Measurements from ENCODE around the gene PDE3B.

The PDE3B gene

DNA sequence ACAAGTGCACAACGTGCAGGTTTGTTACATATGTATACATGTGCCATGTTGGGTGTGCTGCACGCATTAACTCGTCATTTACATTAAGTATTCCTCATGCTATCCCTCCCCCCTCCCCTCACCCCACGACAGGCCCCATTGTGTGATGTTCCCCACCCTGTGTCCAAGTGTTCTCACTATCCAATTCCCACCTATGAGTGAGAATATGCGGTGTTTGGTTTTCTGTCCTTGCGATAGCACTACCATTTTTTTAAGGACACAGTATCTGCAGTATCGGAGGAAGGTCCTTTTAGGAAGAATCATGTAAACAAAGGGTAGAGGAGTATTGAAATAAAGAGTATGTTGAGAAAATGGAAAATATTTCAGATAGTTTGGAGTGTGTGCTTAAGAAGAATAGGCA is 25.9 kb downstream of the PDE3B start:
- Mint-ChIP-seq H3K27me3 (ENCODE audit: low read depth, poor library complexity) (no peaks in the 10 kb centered on the region), H3K27ac (no peak overlapping the region), H3K4me3 (no peak overlapping the region), H3K4me1 (peaks cover 5% of the 10 kb centered on the region), H3K36me3 (ENCODE audit: low read depth) (peaks cover 18% of the 10 kb centered on the region), H3K9me3 (peaks cover 22% of the 10 kb centered on the region)
- no peak for DNase-seq
- TF ChIP-seq, protein P1, sequence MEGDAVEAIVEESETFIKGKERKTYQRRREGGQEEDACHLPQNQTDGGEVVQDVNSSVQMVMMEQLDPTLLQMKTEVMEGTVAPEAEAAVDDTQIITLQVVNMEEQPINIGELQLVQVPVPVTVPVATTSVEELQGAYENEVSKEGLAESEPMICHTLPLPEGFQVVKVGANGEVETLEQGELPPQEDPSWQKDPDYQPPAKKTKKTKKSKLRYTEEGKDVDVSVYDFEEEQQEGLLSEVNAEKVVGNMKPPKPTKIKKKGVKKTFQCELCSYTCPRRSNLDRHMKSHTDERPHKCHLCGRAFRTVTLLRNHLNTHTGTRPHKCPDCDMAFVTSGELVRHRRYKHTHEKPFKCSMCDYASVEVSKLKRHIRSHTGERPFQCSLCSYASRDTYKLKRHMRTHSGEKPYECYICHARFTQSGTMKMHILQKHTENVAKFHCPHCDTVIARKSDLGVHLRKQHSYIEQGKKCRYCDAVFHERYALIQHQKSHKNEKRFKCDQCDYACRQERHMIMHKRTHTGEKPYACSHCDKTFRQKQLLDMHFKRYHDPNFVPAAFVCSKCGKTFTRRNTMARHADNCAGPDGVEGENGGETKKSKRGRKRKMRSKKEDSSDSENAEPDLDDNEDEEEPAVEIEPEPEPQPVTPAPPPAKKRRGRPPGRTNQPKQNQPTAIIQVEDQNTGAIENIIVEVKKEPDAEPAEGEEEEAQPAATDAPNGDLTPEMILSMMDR (IDR thresholded peaks at IDR 0.05) = no peak

DNA sequence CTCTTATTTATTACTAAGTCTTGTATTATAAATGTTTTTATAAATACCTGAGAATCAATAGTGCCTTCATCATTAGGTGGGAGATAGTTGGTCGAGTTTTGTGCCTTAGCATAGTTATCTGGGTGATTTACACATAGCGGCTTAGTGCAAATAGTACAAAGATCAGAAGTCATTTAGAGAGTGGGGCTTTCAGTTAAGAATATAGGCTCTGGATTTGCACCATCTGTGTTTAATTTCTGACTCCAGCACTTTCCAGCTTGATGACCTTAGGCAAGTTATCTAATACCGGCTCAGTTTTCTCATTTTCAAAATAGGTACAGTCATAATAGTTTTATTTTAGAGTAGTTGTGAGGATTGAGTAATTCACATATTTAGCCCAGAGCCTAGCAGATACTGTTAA is 26.4 kb downstream of the PDE3B start:
- TF ChIP-seq, protein P1 (IDR thresholded peaks at IDR 0.05) = no peak
- no peak for DNase-seq
- peaks cover 5% of the 10 kb centered on the region for H3K4me1 Mint-ChIP-seq
- H3K9me3 Mint-ChIP-seq = peaks cover 19% of the 10 kb centered on the region
- no peak overlapping the region for H3K4me3 Mint-ChIP-seq
- peaks cover 19% of the 10 kb centered on the region for H3K36me3 Mint-ChIP-seq (ENCODE audit: low read depth)
- H3K27ac Mint-ChIP-seq = no peak overlapping the region
- H3K27me3 Mint-ChIP-seq (ENCODE audit: low read depth, poor library complexity) = no peaks in the 10 kb centered on the region

DNA sequence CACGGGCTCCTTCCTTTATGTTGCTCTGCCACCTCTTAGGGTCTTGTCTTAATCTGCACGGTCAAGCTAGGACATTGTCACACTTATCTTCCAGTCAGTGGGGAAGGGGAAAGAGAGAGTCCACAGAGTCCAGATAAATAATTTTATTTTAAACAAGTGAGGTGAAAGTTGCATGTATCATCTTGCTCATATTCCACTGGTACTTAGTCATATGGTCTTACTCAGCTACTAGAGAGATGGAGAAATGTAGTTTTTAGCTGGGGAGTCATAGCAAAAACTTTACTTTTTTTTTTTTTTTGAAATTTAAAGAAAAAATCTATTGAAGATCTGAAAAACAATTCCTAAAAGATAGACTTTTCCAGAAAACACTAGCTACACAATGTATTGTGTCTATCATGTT is 29.0 kb downstream of the PDE3B start:
- Mint-ChIP-seq H3K4me3 (no peak overlapping the region), H3K9me3 (peaks cover 10% of the 10 kb centered on the region), H3K4me1 (peaks cover 5% of the 10 kb centered on the region), H3K36me3 (ENCODE audit: low read depth) (peaks cover 19% of the 10 kb centered on the region), H3K27me3 (ENCODE audit: low read depth, poor library complexity) (no peaks in the 10 kb centered on the region), H3K27ac (no peak overlapping the region)
- TF ChIP-seq, protein P1 (IDR thresholded peaks at IDR 0.05) = no peak
- no peak for DNase-seq

DNA sequence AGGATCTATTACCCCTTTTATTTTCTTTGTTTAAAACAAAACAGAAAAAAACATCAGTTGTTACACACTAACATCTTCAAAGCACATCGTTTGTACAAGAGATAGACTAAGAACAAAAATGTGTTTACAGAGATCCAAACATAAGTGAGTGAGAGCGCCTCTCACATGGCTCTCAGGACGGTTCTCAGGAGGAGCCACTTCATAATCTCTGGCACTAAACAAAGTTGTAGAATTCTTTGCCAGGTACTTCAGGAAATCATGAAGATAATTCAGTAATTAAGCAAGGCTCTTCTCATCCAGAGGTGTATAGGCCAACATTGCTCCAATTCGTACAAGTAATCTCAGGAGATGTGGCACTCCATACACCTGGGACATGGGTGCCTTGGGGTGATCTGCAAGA is 29.8 kb downstream of the PDE3B start:
- Mint-ChIP-seq H3K4me3 (no peak overlapping the region), H3K27ac (no peak overlapping the region), H3K4me1 (peaks cover 5% of the 10 kb centered on the region), H3K36me3 (ENCODE audit: low read depth) (peaks cover 23% of the 10 kb centered on the region), H3K9me3 (peaks cover 14% of the 10 kb centered on the region), H3K27me3 (ENCODE audit: low read depth, poor library complexity) (no peaks in the 10 kb centered on the region)
- no peak for DNase-seq
- TF ChIP-seq, protein P1 (IDR thresholded peaks at IDR 0.05) = no peak

DNA sequence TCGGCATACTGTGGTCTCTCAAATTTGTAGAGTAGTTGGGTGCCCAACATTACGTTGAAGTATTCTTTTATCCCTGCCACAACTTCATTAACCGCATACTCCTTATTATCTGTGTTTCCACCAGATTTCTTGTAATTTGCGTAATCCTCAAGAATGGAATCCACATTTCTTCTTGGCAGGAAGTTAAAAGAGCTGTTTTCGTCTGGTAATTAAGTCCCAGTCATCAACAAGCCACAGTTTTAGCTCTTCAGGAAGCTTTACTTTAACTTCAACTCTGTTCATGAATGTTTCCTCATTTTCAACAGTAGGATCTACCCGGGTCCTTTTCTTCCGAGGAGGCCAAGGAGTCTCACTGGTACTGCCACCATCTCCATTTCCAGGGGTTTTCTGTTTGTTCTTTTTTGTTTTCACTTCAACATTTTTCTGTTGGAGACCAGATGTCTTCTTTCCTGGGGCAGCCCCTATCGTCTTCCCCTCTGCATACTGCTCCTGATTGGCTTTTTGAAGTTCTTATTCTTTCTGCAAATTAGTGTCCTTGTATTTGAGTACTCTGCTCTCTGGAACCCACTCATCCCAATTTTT is 30.3 kb downstream of the PDE3B start:
- TF ChIP-seq, protein P1 (IDR thresholded peaks at IDR 0.05) = no peak
- no peak overlapping the region for H3K4me3 Mint-ChIP-seq
- peak overlapping the region; percentile 43 for H3K27ac Mint-ChIP-seq
- H3K4me1 Mint-ChIP-seq = peaks cover 5% of the 10 kb centered on the region
- DNase-seq = no peak
- peaks cover 18% of the 10 kb centered on the region for H3K9me3 Mint-ChIP-seq
- peaks cover 28% of the 10 kb centered on the region for H3K36me3 Mint-ChIP-seq (ENCODE audit: low read depth)
- no peaks in the 10 kb centered on the region for H3K27me3 Mint-ChIP-seq (ENCODE audit: low read depth, poor library complexity)

DNA sequence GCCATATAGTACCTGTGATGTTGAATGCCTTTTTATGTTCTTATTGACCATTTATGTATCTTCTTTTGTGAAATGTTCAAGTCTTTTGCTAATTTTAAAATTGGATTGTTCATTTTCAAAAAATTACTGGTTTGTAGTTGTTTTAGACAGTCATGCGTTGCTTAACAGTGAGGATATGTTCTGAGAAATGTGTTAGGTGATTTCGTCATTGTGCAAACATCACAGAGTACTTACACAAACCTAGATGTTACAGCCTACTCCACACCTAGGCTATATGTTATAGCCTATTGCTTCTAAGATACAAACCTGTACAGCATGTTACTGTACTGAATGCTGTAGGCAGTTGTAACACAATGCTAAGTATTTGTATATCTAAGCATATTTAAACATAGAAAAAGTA is 32.5 kb downstream of the PDE3B start:
- H3K4me1 Mint-ChIP-seq = peaks cover 5% of the 10 kb centered on the region
- peaks cover 38% of the 10 kb centered on the region for H3K36me3 Mint-ChIP-seq (ENCODE audit: low read depth)
- TF ChIP-seq, protein P1 (IDR thresholded peaks at IDR 0.05) = no peak
- H3K9me3 Mint-ChIP-seq = peaks cover 31% of the 10 kb centered on the region
- no peak overlapping the region for H3K4me3 Mint-ChIP-seq
- no peak for DNase-seq
- no peaks in the 10 kb centered on the region for H3K27me3 Mint-ChIP-seq (ENCODE audit: low read depth, poor library complexity)
- H3K27ac Mint-ChIP-seq = no peak overlapping the region

Data from nephron progenitor cell (in vitro differentiated cells).